GM18870 (cell line): ENCODE measurements around the gene RUSC2.
"Not testable (repeated sequence)": the region's sequence is repeated elsewhere in the genome, so short reads cannot be mapped to it uniquely, and the experiment has no call there.

Experiments
- ATAC-seq: cut with Tn5 transposase; IDR thresholded peaks from one replicate; pipeline ENCODE4 v1.9.1; 2021; ENCODE audit warnings: moderate library complexity; ENCODE audit not compliant: unreplicated experiment

Gene RUSC2

GRCh38 chr9:35489313-35490154, at the start of gene RUSC2:
RUSC2 (plus strand) TSS chr9:35490111; CDS start chr9:35546522, 56,411 bp downstream.
- ATAC-seq, result no peak

- no peak for ATAC-seq
Measured at GRCh38 chr9:35446012-35446411, 43.9 kb upstream of the RUSC2 start.

GRCh38 chr9:35448496-35448895, 41.4 kb upstream of the RUSC2 start:
- no peak for ATAC-seq

- ATAC-seq, result no peak
Measured at GRCh38 chr9:35452481-35452880, 37.4 kb upstream of the RUSC2 start.

- ATAC-seq, result no peak
Measured at GRCh38 chr9:35453786-35454185, 36.1 kb upstream of the RUSC2 start.

GRCh38 chr9:35464141-35465025, 25.5 kb upstream of the RUSC2 start:
- ATAC-seq, result no peak

GRCh38 chr9:35470340-35470739, 19.6 kb upstream of the RUSC2 start:
- ATAC-seq, result no peak

GRCh38 chr9:35470894-35471293, 19.0 kb upstream of the RUSC2 start:
- ATAC-seq, result no peak

GRCh38 chr9:35476596-35476995, 13.3 kb upstream of the RUSC2 start:
- ATAC-seq, result no peak

GRCh38 chr9:35477211-35477855, 12.6 kb upstream of the RUSC2 start:
- not testable (repeated sequence) for ATAC-seq

- no peak for ATAC-seq
Measured at GRCh38 chr9:35478871-35479270, 11.0 kb upstream of the RUSC2 start.

GRCh38 chr9:35481347-35481975, 8.4 kb upstream of the RUSC2 start:
- no peak for ATAC-seq

- no peak for ATAC-seq
Measured at GRCh38 chr9:35482071-35482470, 7.8 kb upstream of the RUSC2 start.

GRCh38 chr9:35484406-35484805, 5.5 kb upstream of the RUSC2 start:
- ATAC-seq, result no peak

GRCh38 chr9:35487081-35487480, 2.8 kb upstream of the RUSC2 start:
- no peak for ATAC-seq

- ATAC-seq, result no peak
Measured at GRCh38 chr9:35488021-35488420, 1.9 kb upstream of the RUSC2 start.

- no peak for ATAC-seq
Measured at GRCh38 chr9:35488566-35489312, 1.2 kb upstream of the RUSC2 start.

GRCh38 chr9:35490155-35490909, 421 bp downstream of the RUSC2 start:
- no peak for ATAC-seq

GRCh38 chr9:35490910-35491465, 1.1 kb downstream of the RUSC2 start:
- ATAC-seq, result no peak
